Right forelimb (tissue), 1 donor: ENCODE data around the gene MYOZ1.
A peak's percentile ranks its signal among the peaks of the same experiment; 100 is the strongest.
"Not testable (repeated sequence)": the region's sequence is repeated elsewhere in the genome, so short reads cannot be mapped to it uniquely, and the experiment has no call there.

Experiments
- DNase-seq: peaks from one replicate; pipeline ENCODE4 v3.0.0-alpha.2; 2018

The MYOZ1 gene

GRCh38 chr10:73641328-73642060, at the start of gene MYOZ1:
Gene MYOZ1 (minus strand): TSS chr10:73641474. CDS start chr10:73640017, 1,457 bp downstream.
- no peak for DNase-seq

DNA sequence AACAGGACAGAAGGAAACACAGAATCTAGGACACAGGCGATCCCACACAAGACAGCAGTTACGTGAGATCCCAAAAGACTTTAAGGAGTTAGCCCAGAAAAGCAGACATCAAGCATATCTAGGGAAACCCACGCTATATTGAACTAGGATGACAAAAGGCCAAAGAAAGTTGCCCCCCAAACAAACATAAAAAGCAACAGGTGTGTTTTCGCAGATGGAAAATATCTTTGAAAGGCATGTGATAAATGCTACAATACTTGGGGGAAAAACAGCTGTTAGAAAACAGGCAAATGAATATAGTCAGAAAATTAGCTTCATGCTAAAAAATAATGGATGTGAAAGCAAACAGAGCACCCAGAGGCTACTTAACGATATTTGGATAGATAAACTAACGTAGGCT, 49.5 kb upstream of the MYOZ1 start:
- not testable (repeated sequence) for DNase-seq

DNA sequence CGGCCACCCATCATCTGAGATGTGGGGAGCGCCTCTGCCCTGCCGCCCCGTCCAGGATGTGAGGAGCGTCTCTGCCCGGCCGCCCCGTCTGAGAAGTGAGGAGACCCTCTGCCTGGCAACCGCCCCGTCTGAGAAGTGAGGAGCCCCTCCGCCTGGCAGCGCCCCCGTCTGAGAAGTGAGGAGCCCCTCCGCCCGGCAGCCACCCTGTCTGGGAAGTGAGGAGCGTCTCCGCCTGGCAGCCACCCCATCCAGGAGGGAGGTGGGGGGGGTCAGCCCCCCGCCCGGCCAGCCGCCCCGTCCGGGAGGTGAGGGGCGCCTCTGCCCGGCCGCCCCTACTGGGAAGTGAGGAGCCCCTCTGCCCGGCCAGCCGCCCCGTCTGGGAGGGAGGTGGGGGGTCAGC, 48.3 kb upstream of the MYOZ1 start:
- DNase-seq = not testable (repeated sequence)

DNA sequence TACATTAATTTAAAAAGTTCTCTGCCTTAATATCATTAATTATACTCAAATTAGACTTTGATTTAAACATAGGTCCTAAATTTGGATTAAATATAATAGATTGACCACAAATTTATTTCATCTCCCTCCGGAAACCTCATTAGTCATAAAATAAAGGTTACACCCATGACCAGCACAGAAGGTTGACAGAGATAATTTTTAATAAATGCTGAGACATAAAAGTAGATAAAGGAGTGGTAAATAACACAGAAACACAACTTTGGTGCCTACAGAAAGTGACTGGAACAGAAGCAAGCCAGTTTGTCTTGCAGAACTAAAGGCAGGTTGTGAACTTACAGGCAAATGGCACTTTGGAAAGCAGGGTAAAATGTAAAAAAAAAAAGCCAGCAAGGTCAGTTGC, 46.4 kb upstream of the MYOZ1 start:
- DNase-seq = not testable (repeated sequence)

GRCh38 chr10:73674546-73674945, 33.3 kb upstream of the MYOZ1 start:
- not testable (repeated sequence) for DNase-seq

- not testable (repeated sequence) for DNase-seq
These were observed 27.1 kb upstream of the MYOZ1 start for GRCh38 chr10:73668378-73668777.

- not testable (repeated sequence) for DNase-seq
These were observed 25.0 kb upstream of the MYOZ1 start for GRCh38 chr10:73666153-73666809.

GRCh38 chr10:73665581-73665980, 24.3 kb upstream of the MYOZ1 start:
- not testable (repeated sequence) for DNase-seq

GRCh38 chr10:73664156-73665040, 23.1 kb upstream of the MYOZ1 start:
- not testable (repeated sequence) for DNase-seq

DNA sequence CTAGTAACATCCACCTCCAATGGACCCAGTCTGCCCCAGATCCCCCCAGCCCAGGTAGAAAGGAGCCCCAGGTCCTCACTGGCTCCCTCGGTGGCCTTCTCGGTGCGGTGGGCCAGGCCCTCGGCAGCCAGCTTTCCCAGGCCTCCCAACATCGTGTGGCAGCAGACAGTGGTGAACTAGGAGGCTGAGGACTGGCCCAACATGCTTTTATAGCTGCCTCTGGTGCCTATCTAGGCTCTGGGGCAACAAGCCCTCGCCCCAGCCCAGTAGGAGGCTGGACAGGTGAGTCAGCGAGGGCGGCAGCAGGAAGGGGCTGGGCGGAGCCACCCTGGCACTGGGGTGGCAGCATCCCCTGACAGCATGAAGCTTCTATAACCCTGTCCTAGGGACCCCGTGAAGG, 22.3 kb upstream of the MYOZ1 start:
- DNase-seq = not testable (repeated sequence)

GRCh38 chr10:73662705-73663104, 21.4 kb upstream of the MYOZ1 start:
- DNase-seq = not testable (repeated sequence)

GRCh38 chr10:73655990-73656298, 14.7 kb upstream of the MYOZ1 start, which contains the start of gene SYNPO2L:
Gene SYNPO2L (minus strand): TSS chr10:73656029. CDS start chr10:73655922, 107 bp downstream.
- peak; percentile 62 for DNase-seq

- DNase-seq = no peak
These were observed 14.1 kb upstream of the MYOZ1 start for GRCh38 chr10:73655257-73655989.

DNA sequence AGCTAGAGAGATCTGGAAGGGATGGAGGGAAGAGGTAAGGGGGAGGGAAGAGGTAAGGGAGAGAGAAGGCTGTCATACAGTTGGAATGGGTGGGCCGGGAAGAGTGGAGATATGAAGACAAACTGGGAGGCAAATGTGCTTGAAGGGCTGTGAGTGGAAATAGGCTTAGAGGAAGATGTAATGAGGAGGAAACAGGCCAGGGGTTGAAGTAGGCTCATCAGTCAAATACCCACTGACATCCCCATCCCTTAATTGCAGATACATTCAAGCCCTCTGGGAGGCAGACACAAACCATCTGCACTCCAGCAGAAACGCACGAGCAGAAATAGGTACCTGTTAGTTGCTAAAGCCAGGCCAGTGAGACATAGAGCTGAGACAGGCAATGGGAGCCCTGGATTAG, 12.4 kb upstream of the MYOZ1 start:
- no peak for DNase-seq

GRCh38 chr10:73653195-73653594, 11.9 kb upstream of the MYOZ1 start:
- no peak for DNase-seq

DNA sequence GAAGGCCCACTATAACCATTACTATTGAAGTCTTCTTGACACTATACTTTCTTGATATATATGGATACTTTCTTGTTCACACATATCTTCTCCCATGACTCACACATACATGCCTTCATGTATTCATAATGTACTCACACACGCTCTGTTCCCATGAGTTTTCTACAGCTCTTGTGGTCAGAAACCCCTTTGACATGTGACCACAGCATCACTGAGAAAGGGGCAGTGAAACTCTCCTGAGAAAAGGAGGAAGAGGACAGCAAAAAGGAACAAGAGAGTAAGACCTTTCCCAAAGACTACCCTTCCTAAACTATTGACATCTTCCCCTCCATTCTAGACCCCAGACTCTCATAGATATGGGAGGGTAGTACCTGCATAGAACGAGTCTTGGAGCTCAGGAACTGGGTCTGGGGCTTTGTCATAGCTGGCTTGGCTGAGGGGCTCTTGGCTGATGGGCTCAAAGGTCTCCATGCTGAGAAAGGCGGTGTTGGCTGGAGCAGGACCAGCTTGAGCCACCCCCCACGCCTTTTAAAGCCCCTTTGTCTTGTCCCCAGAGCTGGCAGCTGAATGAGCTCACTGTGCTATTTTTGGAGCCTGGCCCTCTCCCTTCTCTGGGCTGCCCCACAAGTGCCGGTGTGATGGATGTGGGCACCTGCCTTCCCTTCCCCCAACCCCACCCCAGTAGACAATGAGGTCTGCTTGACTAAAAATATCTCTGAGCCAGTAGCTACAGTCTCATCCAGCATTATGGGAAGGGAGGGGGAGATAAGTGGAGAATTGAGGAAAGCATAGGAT, 9.5 kb upstream of the MYOZ1 start:
- DNase-seq = peak; percentile 54

DNA sequence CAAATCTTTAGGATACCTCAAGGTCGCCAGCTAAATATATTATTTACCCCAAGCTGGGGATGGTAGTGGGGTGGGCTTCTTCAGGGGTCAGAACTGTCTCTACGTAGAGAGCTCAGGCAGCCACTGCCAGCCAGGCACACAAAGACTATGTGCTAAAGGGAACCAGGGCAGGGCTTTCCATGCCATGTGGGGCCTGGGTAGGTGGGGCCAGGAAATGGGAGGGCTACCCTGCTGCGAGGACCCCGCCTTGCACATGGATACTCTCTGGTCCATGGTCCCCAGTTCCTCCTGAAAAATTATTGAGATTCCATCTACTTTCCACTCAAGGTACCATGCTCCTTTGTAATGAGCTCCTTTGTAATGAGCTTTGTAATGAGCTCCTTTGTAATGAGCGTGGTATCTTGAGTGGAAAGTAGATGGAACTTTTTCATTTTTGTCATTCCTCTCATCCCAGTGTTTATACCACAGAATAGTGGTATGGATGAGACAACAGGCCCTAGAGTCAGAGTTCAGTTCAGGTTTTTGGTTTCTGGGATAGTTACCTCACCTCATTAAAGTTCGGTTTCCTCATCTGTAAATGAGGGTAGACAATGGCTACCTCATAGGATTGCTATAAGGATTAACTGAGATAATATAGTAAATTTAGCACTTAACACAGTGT, 8.7 kb upstream of the MYOZ1 start:
- no peak for DNase-seq

GRCh38 chr10:73648975-73649829, 7.9 kb upstream of the MYOZ1 start:
- no peak for DNase-seq

- DNase-seq = no peak
These were observed 6.8 kb upstream of the MYOZ1 start for GRCh38 chr10:73647875-73648651.
